Stomach (tissue), 4 donors: ENCODE data around the gene RDX.

Experiments used
- EP300 ChIP-seq: sonication (generic); formaldehyde crosslinking; IDR thresholded peaks from one replicate; pipeline ENCODE4 v1.6.1; 2017; ENCODE audit warnings: antibody characterized with exemption
- POLR2AphosphoS5 ChIP-seq, 3 donors: sonication (generic); formaldehyde crosslinking; IDR thresholded peaks; one replicate each; pipeline ENCODE4 v1.6.1; 2016; ENCODE audit warnings: antibody characterized with exemption in 3 of 3
- TF ChIP-seq, protein P1 (sequence below), 7 experiments: fragments of 450-650 bp in 4 of 7; fragments of 200-600 bp in 3 of 7; sonication (generic) in 3 of 7; IDR thresholded peaks; one replicate each; pipeline ENCODE4 v1.5.1; 2016 to 2019; ENCODE audit warnings: antibody characterized with exemption in 7 of 7, control low read depth in 2 of 7, mild to moderate bottlenecking in 1 of 7

DNA sequence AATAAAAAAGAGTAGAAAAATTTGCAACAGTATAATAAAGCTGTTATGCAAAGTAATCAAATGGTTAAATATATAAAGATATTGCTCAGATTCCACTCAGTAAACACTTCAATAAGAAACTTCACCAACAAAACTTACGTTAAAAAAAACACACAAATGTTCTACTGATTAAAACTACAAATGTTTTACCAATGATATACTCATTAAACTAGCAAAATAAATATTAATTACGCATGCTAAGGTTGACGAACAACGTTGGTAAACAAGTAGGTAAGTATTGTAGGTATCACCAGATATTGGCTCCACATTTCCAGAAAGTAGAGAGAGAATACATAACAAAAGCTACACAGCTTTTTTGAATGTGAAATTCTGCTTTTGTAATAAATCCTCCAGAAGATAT is 12.6 kb downstream of the RDX start:
- TF ChIP-seq, protein P1, sequence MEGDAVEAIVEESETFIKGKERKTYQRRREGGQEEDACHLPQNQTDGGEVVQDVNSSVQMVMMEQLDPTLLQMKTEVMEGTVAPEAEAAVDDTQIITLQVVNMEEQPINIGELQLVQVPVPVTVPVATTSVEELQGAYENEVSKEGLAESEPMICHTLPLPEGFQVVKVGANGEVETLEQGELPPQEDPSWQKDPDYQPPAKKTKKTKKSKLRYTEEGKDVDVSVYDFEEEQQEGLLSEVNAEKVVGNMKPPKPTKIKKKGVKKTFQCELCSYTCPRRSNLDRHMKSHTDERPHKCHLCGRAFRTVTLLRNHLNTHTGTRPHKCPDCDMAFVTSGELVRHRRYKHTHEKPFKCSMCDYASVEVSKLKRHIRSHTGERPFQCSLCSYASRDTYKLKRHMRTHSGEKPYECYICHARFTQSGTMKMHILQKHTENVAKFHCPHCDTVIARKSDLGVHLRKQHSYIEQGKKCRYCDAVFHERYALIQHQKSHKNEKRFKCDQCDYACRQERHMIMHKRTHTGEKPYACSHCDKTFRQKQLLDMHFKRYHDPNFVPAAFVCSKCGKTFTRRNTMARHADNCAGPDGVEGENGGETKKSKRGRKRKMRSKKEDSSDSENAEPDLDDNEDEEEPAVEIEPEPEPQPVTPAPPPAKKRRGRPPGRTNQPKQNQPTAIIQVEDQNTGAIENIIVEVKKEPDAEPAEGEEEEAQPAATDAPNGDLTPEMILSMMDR (IDR thresholded peaks at IDR 0.05) = no peak
- TF ChIP-seq POLR2AphosphoS5 (IDR thresholded peaks at IDR 0.05) (no peak), EP300 (no peak)
